ENCODE measurements around the gene CNTNAP1.
"Not testable (repeated sequence)": the region's sequence is repeated elsewhere in the genome, so short reads cannot be mapped to it uniquely, and the experiment has no call there.

Gene CNTNAP1

DNA sequence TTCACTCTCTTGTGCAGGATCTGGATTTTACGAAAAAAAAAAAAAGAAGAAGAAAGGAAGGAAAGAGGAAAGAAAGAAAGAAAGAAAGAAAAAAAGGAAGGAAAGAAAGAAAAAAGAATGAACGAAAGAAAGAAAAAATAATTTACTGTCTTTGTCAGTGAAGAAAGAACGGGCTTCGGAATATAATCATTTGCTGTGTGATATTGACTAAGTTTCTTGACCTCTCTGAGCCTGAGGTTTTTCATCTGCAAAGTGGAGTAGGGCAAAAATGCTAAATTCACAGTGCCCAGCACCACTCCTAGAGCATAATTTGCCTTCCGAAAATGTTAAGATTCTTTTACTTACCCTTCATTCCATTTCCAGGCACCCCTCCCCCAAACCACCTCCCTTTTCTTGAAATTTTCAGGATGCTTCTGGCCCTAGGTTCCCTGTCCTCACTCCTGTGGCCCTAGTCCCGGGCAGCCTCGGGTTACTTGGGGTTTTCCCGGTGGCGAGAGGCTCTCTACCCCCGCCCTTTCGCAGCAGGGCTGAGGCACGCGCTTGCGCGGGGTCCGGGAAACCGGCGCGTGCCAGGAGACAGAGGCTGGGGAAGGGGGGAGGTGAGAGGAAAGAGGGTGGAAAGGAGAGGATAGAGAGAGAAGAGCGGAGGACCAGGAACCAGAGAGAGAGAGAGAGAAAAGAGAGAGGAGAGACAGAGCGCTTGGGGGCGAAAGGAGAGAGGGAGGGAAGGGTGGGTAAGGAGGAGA, at the start of gene CNTNAP1:
TSS of gene CNTNAP1 (plus strand) at position 556 of the 746 bp plus-strand sequence. CDS start 299 bp downstream, outside the sequence.
- no peak for DNase-seq

DNA sequence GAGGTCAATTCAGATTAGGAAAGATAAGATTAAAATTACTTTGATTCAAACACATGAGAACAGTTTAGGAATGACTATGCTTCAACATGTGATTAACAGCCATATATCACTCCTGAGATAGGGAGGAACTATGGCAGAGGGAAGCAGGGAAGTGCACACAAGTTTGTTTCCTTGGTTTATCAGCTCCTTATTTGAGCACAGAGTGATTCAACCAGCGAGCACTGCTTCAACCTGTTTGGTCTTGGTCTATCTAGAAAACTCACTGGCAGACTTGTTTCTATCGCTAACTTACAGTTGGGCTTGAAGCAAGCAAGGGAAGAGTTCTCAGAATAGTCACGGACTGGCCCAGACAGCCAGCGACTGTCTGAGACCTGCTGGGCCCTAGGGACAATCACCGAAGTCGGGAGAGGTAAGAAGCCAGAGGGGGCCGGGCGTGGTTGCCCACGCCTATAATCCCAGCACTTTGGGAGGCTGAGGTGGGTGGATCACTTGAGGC, 49.3 kb upstream of the CNTNAP1 start:
- no peak for DNase-seq

DNA sequence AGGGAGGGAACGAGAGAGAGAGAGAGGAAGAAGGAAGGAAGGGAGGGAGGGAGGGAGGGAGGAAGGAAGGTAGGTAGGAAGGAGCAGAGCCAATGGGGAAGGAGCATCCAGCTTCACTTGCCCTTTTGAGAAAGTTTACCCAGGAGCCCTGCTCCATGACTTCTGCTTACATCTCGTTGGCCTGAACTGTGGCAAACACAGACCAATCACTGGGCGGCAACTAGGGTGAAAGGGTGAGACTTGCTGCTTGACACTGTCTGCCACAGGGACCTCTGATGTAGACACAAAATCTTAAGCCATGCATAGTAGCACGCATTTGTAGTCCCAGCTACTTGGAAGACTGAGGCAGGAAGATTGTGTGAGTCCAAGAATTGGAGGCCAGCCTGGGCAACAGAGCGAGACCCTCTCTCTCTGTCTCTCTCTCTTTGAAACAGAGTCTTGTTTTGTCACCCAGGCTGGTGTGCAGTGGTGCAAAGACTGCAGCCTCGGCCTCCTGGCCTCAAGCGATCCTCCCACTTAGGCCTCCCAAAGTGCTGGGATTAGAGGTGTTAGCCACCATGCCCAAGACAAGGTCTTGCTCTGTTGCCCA, 42.7 kb upstream of the CNTNAP1 start:
- no peak for DNase-seq

DNA sequence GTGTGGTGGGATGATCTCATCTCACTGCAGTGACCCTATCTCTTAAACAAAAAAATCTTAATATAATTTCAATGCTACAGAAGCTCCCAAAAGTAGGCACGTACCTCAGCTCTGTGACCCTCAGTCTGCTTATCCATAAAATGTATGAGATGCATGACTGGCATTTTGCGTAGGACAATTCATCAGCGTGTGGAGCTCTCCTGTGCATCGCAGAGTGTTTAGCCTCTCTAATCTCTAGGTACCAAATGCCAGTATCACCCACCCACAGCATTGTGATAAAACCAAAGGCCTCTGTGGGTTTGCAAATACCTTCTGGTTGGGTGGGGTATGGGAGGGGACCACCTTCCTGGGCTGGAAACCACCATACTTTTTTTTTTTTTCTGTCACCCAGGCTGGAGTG, 42.2 kb upstream of the CNTNAP1 start:
- DNase-seq, result no peak

DNA sequence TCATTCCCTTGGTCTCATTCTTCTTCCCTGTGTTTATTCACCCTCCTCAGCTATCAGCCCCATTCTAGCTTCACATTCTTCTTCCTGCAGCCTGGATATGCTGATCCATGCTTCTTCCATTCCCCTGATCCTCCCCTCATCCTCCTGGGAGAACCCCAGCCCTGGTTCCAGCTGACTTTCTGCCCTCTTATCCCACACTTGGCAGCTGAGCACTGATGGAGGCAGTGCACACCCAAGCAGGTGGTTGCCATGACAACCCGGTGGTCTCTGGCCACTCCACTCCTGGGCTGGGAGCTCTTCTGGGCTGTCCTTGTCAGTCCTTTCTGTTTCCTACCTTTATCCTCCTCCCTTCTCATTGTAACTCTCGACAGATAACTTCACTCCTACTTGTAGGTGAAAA, 40.0 kb upstream of the CNTNAP1 start:
- no peak for DNase-seq

DNA sequence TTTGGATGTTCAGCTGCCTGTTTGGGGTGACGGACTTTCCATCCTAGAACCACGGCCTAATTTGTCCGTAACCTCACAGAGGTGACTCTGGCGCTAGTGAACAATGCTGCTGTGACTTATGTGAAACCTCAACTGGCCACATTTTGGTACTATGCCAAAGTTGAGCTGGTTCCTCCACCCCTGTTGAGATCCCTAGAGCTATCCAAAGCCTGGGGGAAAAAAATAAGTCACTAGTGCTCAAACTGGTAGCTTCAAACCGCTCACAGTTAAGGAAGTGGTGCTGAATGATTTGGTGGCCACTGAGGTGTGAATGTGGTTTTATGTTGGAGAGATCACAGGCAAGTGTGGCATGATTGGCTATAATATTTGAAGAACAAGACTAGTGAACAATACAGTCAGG, 34.6 kb upstream of the CNTNAP1 start:
- no peak for DNase-seq

DNA sequence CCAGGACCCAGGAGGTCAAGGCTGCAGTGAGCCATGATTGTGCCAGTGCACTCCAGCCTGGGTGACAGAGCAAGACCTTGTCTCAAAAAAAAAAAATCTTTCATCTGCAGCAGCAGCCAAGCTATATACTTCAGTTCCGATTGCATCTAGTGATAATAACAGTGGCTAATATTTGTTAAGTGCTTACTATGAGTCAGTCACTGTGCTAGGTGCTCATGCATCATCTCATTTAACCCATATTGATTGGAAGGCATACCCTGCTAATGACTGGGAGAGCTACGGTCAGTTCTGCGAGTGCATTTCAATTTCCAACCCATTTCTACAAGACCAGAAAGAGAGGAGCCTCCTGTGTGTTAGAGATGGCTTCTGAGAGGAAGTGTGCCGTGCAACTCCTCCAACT, 30.9 kb upstream of the CNTNAP1 start:
- no peak for DNase-seq

DNA sequence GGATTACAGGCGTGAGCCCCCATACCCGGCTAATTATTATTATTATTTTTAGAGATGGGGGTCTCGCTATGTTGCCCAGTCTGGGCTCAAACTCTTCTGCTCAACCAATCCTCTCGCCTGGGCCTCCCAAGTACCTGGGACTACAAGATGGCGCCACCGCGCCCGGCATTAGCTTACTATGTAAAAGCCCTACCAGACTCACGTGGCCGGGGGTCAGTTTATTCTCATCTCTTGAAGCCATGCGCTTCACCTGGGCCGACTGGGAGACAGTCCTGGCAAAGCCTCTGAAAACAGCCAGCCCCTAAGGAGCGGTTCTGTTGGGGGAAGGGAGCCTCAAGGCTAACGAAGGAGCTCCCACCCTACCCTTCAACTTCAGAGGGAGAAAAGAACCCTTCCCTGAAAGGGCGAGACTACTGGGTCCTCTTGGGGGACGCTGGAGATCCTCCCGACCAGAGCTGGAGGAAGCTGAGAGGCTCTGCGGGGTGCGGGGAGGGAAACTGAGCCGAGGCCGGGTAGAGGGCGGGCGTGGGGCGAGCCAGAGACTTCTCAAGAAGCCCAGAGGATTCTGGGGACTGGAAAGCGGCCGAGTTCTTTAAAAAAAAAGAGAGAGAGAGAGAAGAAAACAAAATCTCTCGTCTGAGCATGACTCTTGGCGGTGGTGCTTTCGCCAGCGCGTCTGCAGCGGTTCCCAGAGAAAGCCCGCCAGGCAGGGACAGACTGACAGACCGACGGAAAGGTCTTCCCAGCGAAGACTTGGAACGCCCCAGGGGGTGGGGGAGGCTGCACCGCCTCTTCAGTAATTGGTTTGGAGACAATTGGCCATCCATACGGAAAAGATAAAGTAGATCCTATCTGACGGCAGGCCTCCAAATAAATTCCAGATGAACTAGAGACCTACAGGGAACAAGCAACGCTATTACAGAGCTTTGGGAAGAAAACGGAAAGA, 28.9 kb upstream of the CNTNAP1 start:
- no peak for DNase-seq

DNA sequence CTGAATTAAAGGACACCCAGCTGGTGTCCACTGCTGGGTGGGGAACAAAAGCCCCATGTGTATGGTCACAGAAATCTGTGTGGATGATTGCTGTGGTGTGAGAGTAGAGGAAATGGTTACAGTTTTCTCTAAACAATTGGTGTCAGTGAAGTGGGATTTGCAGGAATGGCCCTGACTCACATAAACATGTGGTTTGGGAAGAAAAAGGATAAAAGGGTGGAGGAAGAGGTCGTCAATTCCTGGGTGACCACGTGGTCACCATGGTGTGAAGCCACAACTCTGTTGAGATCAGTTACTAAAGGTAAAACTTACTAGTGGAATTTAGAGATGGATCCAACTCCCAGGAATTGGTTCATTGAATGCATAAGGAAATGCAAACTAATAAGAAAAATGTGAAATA, 26.8 kb upstream of the CNTNAP1 start:
- DNase-seq, result no peak

DNA sequence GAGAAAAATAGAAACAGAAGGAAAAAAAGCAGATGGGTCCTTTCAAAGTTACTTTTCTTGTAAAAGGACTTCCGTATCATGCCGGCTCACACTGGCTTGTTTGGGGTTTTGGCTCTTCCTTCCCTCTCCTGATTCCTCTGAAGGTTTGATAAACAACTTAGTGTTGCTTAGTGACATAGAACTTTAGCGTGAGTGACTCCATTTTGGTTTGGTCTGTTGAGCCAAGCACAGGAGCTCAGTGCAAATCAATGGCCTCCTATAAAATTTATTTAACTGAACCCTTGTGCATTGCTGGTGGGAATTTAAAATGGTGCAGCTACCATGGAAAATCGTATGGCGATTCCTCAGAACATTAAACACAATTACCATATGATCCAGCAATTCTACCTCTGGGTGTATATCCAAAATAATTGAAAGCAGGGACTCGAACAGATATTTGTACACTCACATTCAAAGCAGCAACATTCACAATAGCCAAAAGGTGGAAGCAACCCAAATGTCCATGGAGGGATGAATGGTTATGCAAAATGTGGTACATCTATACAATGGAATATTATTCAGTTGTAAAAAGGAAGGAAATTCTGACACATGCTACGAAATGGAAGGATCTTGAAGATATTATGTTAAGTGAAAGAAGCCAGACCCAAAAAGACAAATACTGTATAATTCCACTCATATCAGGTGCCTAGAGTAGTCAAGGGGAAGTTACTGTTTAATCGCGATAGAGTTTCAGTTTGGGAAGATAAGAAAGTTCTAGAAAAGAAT, 24.3 kb upstream of the CNTNAP1 start:
- DNase-seq, result no peak

DNA sequence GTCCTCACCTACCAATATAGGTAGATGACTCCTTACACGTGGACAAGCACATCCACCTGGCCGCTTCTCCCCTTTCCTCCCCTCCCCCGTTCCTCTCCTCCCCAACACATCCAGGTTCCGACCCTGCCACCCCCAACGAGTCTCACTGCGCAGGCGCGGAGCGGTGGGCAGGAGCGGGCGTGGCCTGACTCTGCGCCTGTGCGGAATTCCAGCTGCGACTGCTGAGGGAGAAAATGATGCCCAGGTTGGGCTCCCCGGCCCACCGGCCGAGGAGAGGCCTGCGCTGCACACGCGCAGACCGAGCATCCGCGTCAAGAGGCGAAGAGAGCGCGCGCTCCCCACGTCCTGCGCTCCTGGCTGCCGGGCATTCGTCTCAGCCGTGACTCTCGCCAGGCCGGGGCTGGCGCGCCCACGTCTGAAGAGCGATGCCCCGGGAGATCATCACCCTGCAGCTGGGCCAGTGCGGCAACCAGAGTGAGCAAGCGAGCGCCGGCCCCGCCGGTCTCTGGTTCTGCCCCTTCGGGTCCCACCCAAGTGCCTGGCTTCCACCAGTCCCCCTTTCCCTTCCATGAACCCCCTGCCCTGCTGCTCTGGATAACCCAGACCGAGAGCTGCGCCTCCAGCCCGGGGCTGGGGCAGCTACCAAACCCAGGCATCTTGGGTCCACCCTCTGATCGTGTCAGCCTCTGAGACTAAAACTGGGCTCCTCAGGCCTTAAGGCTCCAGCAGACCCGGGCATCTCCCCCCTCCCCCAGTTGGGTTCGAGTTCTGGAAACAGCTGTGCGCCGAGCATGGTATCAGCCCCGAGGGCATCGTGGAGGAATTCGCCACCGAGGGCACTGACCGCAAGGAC, 23.0 kb upstream of the CNTNAP1 start, which contains the start of gene TUBG2:
TSS of gene TUBG2 (plus strand) at position 206 of the 853 bp plus-strand sequence. CDS start at position 426, 220 bp downstream.
- peak; percentile 82 for DNase-seq

DNA sequence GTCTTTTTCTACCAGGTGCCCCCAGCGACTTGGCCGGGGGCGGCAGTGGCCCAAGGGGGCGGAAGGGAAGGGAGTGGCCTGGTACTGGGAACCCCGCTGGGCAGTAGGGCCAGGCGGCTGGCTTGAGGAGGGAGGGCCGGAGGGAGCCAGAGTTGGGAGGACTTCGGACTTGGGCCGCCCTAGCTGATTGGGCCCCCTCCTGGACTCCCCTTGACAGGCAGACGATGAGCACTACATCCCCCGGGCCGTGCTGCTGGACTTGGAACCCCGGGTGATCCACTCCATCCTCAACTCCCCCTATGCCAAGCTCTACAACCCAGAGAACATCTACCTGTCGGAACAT, 22.4 kb upstream of the CNTNAP1 start:
- not testable (repeated sequence) for DNase-seq

DNA sequence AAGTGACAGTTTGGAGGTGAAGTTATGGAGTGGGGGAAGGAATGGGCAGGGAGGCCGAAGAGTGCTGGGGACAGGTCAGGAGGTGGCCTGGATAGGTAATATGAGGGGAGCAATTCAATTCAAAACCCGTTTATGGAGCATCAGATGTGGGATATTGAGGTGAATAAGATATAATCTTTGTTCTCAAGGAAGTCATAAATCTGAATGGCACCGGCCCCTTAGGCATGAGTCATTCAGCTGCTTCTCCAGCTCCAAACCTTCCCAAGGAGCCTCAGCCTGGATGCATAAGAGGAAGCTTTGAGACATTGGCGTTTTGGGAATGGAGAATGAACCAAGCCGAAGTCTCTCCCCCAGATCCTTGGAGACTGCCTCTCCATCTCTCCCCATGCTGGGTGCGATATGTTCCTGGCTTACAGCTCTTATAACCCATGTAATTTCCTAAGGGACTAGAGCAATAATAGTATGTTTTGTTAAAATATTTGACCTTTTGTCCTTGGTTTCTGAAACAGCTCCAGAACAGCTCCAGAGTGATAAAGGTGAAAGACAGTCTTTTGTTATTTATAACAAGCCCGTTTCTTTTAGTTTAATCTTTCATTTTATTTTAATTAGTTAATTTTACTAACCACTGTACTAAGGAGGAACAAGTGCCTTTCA, 21.5 kb upstream of the CNTNAP1 start:
- DNase-seq, result no peak

DNA sequence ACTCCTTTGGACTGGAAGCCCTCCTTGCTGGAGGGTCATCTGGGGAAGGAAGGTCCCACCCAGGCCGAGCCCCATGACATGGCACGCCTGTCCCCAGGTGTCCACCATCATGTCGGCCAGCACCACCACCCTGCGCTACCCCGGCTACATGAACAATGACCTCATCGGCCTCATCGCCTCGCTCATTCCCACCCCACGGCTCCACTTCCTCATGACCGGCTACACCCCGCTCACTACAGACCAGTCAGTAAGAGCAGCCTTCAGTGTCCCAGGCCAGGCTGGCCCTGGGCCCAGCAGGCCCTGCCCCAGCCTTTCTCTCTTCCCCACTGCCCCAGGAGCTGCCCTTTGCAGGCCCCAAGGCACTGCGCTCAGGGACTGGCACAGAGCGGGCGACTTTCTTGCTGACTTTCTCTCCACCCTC, 16.7 kb upstream of the CNTNAP1 start:
- DNase-seq, result no peak

DNA sequence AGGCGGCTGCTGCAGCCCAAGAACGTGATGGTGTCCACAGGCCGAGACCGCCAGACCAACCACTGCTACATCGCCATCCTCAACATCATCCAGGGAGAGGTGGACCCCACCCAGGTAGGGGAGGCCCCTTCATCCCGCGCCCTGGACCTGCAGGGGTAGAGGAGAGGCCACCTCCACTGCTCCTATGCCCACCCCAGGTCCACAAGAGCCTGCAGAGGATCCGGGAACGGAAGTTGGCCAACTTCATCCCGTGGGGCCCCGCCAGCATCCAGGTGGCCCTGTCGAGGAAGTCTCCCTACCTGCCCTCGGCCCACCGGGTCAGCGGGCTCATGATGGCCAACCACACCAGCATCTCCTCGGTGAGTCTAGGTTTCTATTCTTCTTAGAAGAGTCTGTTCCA, 16.2 kb upstream of the CNTNAP1 start:
- DNase-seq, result not testable (repeated sequence)

DNA sequence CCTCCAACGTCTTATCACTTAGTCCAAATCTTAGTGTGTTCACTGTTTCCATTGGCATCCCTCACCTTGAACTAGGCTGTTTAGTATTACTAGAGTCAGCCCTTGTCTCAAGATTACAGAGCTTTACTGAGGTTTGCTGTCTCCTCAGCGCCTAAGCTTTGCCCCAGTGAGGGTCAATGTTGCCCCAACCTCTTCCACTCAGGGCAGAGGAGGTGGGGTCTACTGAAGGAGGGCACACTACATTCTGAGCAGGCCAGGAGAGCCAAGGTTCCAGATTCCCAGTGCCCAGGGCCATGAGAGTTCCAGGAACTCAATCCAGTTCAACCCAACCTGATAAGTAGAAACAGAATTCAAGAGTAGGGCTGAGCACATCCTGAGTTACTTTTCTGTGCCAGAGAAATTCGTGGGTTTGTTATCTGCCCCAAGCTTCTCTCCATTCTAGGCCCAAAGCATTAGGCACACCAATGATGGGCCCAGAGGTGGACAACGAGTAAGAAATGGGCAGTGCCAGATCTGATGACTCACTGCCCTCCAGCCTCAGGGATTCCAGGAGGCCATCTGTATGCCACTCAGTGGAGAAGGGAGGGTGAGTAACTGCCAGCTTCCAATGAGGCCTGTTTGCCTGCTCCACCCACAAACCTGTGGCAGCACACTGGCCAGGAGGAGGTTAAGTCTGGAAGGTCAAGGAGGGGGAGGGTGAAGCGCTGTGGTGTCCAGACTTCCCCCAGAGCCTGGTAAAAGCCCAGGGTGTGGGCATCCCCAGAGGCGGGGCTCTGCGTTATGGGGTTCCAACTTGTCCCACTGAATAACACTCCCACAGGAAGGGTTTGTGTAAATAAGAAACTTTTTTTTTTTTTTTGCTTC, 15.0 kb upstream of the CNTNAP1 start:
- no peak for DNase-seq

DNA sequence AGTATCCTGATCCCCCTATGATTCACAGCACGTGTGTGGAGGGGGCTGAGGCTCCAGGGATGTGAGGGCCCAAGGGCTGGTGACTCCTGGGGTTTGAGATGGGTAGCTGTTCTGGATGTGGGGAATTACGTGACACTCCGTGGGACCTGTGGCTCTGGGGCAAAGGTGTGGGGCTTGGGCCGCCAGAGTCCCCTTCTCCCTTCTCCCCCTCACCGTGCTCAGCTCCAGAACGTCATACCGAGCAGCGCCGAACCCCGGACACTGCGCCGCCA, 12.7 kb upstream of the CNTNAP1 start:
- no peak for DNase-seq

DNA sequence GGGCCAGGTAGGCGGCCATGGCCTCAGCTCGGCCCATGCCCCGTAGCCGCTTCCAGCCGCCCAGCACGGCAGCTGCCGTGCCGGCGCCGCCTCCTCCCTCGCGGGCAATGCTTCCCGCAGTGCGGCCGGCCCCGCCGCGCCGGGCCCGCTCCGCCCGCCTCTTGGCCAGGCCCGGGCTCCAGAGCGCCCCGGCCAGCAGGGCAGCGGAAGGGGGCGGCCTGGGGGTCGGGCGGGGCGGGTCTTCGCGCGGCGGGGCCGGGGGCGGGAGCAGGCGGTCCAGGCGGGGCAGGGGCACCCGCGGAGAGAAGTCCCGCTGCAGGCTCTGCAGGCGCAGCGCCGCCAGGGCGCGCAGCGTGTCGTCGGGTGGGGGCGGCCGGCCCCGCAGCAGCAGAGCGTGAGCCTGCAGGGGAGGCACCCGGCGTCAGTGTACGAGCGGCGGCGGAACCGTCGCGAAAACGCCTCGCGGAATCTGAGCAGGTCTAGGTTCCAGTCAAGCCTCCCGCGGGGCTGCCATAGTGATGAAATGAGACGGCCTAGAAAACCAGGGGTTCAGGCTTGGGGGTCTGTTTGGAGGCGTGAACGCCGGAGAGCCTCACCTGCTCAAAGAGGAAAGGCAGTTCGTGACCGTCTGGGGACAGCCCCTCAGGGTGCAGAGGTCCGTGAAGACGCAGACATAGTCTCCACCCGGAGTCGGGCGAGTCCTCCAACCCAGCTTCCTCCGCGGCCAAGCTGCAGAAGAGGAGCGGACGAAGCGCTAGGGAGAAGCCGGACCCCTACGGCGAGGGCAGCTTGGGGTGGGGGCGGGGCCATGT, 12.1 kb upstream of the CNTNAP1 start:
- no peak for DNase-seq
